Vagina (tissue), 2 donors: ENCODE data around the gene TEK.

Experiments used
- CTCF ChIP-seq, 3 experiments: fragments of 450-650 bp in 2 of 3; fragments of 200-600 bp in 1 of 3; sonication (generic) in 1 of 3; IDR thresholded peaks; one replicate each; pipeline ENCODE4 v1.5.1; 2017 to 2019; ENCODE audit warnings: antibody characterized with exemption in 3 of 3, mild to moderate bottlenecking in 2 of 3, moderate library complexity in 2 of 3
- POLR2A ChIP-seq, 2 donors: fragments of 450-650 bp; IDR thresholded peaks; one replicate each; pipeline ENCODE4 v1.6.1; 2017; ENCODE audit warnings: antibody characterized with exemption in 2 of 2, mild to moderate bottlenecking in 2 of 2, moderate library complexity in 2 of 2
- POLR2AphosphoS5 ChIP-seq, 2 donors: sonication (generic); formaldehyde crosslinking; IDR thresholded peaks; one replicate each; pipeline ENCODE4 v1.9.0; 2017; ENCODE audit warnings: antibody characterized with exemption in 2 of 2, mild to moderate bottlenecking in 2 of 2, low read depth in 1 of 2; ENCODE audit not compliant: insufficient read depth in 1 of 2

DNA sequence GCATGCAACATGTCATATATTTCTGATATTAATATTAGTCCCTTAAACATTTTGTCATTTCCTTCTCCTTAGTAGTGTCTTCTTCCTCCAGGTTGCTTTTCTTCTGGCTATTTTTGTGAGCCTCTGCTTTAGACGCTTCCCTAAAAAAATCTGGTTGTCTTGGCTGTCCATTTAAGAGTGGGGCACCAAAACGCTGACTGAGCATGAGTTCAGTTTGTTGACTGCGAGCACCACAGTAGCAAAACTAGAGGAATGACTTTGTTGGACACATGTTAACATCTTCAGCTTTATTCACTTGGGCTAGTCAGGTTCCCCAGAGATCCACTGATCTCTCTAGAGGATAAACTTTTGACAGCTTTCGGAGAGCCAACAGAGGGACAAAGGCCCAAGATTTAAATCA, 19.3 kb upstream of the TEK start:
- TF ChIP-seq CTCF (IDR thresholded peaks at IDR 0.05) (no peak), POLR2AphosphoS5 (IDR thresholded peaks at IDR 0.05; ENCODE audit: insufficient read depth in 1 of 2, low read depth in 1 of 2) (no peak), POLR2A (IDR thresholded peaks at IDR 0.05) (no peak)
